NT2/D1 (cell line): ENCODE results near the gene TADA1.

Experiments used
- SUZ12 ChIP-seq: IDR thresholded peaks from 2 replicates; pipeline ENCODE4 v1.6.1; 2011; ENCODE audit not compliant: insufficient read length, insufficient read depth; ENCODE audit errors: extremely low read depth
- YY1 ChIP-seq: IDR thresholded peaks from 2 replicates; pipeline ENCODE4 v1.6.1; 2011; ENCODE audit not compliant: insufficient read length, insufficient read depth

GRCh38 chr1:166915941-166916340 is 39.9 kb upstream of the TADA1 start:
- TF ChIP-seq YY1 (no peak), SUZ12 (no peak)
